Activated CD4-positive, alpha-beta T cell treated with anti-CD3 and anti-CD28 coated beads for 4 hours (primary cell): Measurements from ENCODE around the gene TOB1.

Source experiments
- DNase-seq, 2 donors: peaks; one replicate each; pipeline ENCODE4 v3.0.0-alpha.2; 2020

TOB1 gene

GRCh38 chr17:50844117-50844700, 21.9 kb downstream of the TOB1 start:
- no peak for DNase-seq

- DNase-seq = no peak
These were observed 22.8 kb downstream of the TOB1 start for GRCh38 chr17:50843150-50843905.

- no peak for DNase-seq
These were observed 23.5 kb downstream of the TOB1 start for GRCh38 chr17:50842506-50843149.

GRCh38 chr17:50841949-50842354, 24.2 kb downstream of the TOB1 start:
- peak; percentile 29 to 44 for DNase-seq

DNA sequence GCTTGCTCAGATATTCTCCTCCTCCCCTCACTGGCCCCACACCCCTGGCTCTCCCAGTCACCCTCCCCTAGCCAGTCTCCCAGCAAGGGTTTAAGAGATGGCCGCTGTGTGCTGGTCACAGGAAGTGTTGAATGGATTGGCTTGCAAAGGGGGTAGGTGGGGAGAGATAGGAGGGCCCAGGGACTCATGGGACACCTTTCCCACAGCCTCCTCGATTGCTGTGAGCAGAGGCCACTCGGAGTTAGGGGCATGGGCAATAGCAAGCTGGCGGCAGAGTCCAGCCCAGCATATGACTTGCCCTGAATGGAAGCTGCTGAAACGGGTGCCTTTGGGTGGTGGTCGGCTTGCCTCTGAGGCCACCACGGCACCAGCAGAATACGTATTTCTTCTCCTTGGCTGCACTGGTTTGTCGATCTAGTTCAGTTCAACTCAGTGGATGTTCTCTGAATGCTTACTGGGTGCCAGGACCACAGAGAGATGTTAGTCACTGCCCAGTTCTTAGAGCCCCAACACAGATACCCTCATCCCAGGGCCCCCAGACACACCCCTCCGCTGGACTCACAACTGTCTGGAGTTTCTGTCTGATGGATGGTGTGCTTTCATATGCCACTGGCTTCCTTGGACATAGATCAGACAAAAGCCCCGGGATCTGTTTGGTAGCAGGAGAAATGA, 24.7 kb downstream of the TOB1 start:
- DNase-seq = no peak

DNA sequence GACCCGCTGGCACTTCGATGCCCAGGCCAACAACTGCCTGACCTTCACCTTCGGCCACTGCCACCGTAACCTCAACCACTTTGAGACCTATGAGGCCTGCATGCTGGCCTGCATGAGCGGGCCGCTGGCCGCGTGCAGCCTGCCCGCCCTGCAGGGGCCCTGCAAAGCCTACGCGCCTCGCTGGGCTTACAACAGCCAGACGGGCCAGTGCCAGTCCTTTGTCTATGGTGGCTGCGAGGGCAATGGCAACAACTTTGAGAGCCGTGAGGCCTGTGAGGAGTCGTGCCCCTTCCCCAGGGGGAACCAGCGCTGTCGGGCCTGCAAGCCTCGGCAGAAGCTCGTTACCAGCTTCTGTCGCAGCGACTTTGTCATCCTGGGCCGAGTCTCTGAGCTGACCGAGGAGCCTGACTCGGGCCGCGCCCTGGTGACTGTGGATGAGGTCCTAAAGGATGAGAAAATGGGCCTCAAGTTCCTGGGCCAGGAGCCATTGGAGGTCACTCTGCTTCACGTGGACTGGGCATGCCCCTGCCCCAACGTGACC, 25.8 kb downstream of the TOB1 start:
- DNase-seq = no peak

DNA sequence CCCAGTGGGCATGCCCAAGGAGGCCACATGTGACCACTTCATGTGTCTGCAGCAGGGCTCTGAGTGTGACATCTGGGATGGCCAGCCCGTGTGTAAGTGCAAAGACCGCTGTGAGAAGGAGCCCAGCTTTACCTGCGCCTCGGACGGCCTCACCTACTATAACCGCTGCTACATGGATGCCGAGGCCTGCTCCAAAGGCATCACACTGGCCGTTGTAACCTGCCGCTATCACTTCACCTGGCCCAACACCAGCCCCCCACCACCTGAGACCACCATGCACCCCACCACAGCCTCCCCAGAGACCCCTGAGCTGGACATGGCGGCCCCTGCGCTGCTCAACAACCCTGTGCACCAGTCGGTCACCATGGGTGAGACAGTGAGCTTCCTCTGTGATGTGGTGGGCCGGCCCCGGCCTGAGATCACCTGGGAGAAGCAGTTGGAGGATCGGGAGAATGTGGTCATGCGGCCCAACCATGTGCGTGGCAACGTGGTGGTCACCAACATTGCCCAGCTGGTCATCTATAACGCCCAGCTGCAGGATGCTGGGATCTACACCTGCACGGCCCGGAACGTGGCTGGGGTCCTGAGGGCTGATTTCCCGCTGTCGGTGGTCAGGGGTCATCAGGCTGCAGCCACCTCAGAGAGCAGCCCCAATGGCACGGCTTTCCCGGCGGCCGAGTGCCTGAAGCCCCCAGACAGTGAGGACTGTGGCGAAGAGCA, 26.4 kb downstream of the TOB1 start:
- DNase-seq = no peak

DNA sequence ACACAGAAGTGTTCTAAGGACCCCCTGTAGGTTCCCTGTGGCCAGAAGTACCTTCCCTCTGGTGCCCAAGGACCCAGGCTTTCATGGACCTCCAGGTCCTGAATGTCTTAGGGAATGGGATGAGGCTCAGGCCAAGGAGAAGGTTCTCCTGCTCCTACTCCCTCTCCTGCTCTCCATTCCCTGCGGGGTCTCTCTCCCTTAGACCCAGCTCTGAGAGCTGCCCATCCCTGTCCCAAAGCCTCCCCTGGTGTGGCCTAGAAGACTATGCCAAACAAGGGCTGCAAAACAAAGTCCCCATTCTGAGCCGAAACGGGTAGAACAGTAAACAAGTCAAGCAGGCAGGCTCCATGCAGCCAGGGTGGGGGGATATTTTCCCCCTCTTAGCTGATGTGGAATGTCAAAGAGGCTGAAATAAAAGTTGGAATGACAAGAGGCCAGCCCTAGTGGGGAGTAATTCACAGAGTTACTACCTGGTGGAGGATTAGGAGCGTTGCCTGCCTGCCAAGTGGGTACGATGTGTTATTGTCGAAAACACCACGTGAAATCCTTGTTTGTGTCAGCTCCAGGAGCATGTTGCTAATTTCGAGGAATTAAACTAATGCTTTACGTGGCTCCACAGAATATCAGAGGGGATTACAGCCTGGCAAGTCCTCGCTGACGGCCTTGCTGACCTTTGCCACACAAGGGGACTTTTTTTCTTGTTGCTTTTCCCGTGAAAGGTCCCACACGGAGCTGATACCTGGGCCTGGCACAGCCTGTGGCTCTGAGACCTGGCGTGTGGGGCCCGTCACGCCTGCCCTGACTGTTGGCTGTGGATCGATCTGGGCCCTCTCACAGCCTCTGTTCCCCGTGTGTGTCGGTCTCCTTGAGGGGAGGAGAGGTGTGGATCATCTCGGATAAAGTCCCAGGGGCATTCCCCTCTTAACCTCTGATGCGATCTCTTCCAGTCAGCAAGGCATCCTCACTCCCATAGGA, 27.9 kb downstream of the TOB1 start:
- no peak for DNase-seq

GRCh38 chr17:50837286-50837979, 28.7 kb downstream of the TOB1 start:
- DNase-seq = no peak

DNA sequence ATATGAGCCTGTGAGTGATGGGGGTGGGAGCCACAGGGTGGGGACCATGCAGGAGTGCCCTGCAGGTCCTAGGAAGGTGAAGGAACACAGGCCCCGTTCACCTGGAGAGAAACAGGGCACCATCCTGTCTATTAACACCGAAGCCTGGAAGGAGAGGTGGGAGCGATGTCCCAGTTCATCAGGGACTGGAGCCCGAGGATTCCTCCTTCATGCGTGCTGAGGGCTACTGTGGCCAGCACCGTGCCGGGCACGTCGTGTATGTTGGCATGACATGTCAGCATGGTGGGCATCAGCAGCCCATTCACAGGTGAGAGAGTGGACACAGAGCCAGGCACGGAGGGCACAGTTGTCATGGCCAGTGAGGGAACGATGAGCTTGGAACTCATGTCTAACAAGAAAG, 29.3 kb downstream of the TOB1 start:
- DNase-seq = no peak

GRCh38 chr17:50835301-50836234, 30.6 kb downstream of the TOB1 start, which contains the start of gene WFIKKN2:
Gene WFIKKN2, plus strand, starts transcription at chr17:50835586. Its CDS starts 352 bp downstream, at chr17:50835938.
- no peak for DNase-seq

DNA sequence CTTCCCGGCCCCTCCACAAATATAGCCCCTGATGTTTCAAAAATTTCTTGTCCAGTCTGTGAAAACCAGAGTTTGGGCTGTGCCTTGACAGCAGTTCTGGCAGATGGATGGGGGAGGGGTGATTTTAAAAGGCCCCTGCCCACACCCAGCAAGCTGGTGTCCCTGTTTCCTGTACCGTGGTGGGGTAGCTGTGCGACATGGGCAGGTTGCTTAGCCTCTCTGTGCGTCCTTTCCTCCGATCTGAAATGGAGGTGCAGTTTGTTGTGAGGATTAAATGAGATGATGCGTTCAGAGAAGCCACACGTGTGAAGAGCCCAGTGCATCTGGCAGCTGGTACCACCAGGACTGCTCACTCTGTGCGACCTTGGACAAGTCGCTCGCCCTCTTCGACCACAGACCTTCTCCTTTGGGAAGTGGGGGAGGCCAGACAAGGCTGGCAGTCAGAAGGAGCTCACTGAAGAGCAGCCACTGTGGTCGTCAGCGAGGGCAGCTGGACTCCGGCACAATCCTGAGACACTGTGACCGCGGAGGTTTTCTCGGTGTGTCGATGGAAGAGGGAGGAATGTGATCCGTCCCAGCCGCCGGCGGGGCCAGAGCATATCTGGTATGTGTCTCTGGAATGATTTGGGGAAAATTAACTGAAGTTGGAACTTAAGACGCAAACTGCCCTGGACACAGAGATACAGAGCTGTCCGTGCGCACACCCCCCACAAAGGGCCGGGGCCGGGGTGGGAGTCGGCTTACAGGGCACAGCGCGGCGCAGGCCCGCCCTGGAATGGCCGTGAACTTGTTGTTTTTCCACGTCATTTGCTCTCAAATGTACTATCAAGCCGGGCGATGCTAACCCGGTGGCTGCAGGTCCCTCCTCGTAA, 31.5 kb downstream of the TOB1 start:
- no peak for DNase-seq

DNA sequence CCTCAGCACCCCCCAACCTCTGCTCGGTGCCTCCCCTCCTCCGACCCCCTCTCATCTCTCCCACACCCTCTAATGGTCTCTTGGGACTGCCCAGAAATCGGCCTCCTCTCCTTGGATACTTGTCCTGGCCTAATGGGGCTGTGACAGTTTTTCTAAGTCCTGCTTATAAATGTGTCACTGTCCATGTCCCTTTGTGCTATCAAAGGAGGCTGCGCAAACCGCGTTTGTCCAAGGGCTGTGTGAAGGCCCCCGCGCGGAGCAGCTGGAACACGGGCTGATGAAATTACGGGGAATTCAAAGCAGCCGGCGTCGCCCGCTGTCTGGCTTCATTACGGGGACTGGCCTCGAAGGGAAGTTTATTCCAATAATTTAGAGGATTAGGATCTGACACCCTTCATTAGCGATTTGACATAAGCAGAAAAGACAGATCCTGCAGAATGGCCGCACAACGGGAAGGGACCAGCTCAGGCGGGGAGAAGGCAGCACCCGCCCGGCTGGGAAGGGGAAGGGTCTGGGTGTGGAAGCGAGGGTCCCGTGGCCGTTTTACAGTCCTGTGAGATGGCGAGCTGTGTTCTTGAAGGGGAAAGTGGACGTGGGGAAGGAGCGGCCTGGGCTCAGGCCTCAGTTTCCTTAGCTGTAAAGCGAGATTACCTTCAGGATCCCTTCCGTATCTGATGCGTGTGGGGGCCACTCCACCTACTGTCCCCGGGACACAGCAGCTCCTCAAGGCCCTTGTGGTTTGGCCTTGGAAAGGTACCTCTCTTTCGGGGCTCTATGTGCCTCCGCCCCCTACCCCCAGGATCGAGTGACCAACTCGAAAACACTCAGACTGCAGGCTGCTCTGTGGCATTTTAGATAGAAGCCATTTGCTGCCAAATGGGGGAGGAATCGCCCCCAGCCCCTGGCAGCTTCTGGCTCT, 32.4 kb downstream of the TOB1 start:
- no peak for DNase-seq

DNA sequence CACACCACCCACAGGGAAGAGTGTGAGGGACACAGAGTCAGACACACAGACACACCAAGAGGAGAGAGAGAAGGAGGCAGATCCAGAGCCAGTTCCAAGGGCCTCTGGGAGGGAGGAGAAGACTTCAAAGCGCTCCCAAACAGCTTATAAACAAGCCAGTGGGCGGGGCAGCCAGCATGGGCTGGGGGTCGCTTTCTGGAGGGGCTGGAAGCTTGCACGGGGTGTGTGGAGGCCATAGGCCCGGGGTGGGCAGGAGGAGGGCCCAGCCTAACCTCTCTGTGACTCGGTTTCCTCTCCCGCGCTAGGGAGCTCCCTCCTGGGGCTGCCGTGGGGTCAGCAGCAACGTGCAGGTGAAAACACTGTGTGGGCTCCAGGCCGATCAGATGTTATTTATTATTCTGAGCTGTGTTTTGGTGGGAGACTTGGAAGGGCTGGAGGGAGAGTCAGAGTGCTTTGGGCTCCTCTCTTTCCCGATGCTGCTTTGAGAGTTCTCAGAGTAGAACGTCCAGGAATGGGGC, 33.2 kb downstream of the TOB1 start:
- no peak for DNase-seq

GRCh38 chr17:50832267-50832863, 33.8 kb downstream of the TOB1 start:
- no peak for DNase-seq

GRCh38 chr17:50831471-50831928, 34.7 kb downstream of the TOB1 start:
- no peak for DNase-seq

- no peak for DNase-seq
These were observed 35.2 kb downstream of the TOB1 start for GRCh38 chr17:50830994-50831393.
